ENCODE results near the gene SPACA6.
"Not testable (repeated sequence)": the region's sequence is repeated elsewhere in the genome, so short reads cannot be mapped to it uniquely, and the experiment has no call there.

- TF ChIP-seq EZH2 (IDR thresholded peaks at IDR 0.05); POLR2AphosphoS5 (IDR thresholded peaks at IDR 0.05; ENCODE audit: borderline replicate concordance, low read depth, low read length); FOXP2 (optimal IDR thresholded peaks at IDR 0.05; ENCODE audit: control extremely low read depth, extremely low read length, insufficient read depth): not testable (repeated sequence)
Observed at GRCh38 chr19:51675911-51676565, 17.1 kb upstream of the SPACA6 start.

Data from SK-N-MC (cell line).